Heart right ventricle (tissue), 16 donors: ENCODE results near the gene MPHOSPH9. TPM values are rescaled to one million over a fixed set of nuclear protein-coding genes. Genes with fewer than 3 reads are reported as not detected.

Source experiments
- ATAC-seq, 8 donors: fragments of 200-7000 bp; cut with Tn5 transposase; one replicate each; pipeline ENCODE4 v1.9.1; 2020; ENCODE audit warnings: mild to moderate bottlenecking in 8 of 8, moderate library complexity in 8 of 8, moderate number of reproducible peaks in 1 of 8
- DNase-seq, 2 donors: peaks; one replicate each; pipeline ENCODE4 v3.0.0-alpha.2; 2020
- H3K27ac ChIP-seq, 10 donors: fragments of 200-600 bp; sonication (generic) in 2 of 10; one replicate each; pipeline versions ENCODE4 v1.5.0 to v1.8.0; 2020 to 2022; ENCODE audit warnings: mild to moderate bottlenecking in 3 of 10
- H3K27me3 ChIP-seq, 7 donors: fragments of 200-600 bp; one replicate each; pipeline ENCODE4 v1.8.0; 2021 to 2022; ENCODE audit warnings: mild to moderate bottlenecking in 2 of 7
- H3K36me3 ChIP-seq, 9 donors: fragments of 200-600 bp; sonication (generic) in 1 of 9; one replicate each; pipeline versions ENCODE4 v1.5.0 to v1.8.0; 2020 to 2022; ENCODE audit warnings: mild to moderate bottlenecking in 2 of 9
- H3K4me1 ChIP-seq, 9 donors: fragments of 200-600 bp; sonication (generic) in 1 of 9; one replicate each; pipeline versions ENCODE4 v1.5.0 to v1.8.0; 2020 to 2022; ENCODE audit warnings: mild to moderate bottlenecking in 4 of 9
- H3K4me3 ChIP-seq, 10 donors: fragments of 200-600 bp; sonication (generic) in 2 of 10; one replicate each; pipeline versions ENCODE4 v1.5.0 to v1.8.0; 2020 to 2022; ENCODE audit warnings: mild to moderate bottlenecking in 7 of 10, moderate library complexity in 2 of 10
- H3K9me3 ChIP-seq, 11 donors: fragments of 200-600 bp in 10 of 11; sonication (generic) in 2 of 11; one replicate each; pipeline versions ENCODE4 v1.5.0 to v1.8.0; 2013 to 2022; ENCODE audit warnings: mild to moderate bottlenecking in 2 of 11, control low read depth in 1 of 11, moderate library complexity in 1 of 11
- CTCF ChIP-seq, 9 donors: fragments of 200-600 bp; sonication (generic) in 2 of 9; IDR thresholded peaks; one replicate each; pipeline versions ENCODE4 v1.5.0 to v1.8.0; 2021 to 2022; ENCODE audit warnings: antibody characterized with exemption in 9 of 9, mild to moderate bottlenecking in 5 of 9, moderate library complexity in 1 of 9
- WGBS, 2 donors: extraction: QIAGEN DNeasy Blood & Tissue Kit; methylation state at CpG; one replicate each; pipeline ENCODE4 v1.1.7; 2013; ENCODE audit warnings: inconsistent platforms in 1 of 2; 5-methylcytosine and 5-hydroxymethylcytosine counted together
- intact Hi-C, 10 donors: fragments of 100-400 bp; cut with DNase I; formaldehyde crosslinking; loops; one replicate each; pipeline versions ENCODE4 v1.11.1 to v1.14.2; 2022
- polyA plus RNA-seq, 2 donors: library from polyadenylated mRNA; stranded (reverse); fragments of 200-250 nt; gene quantifications; one replicate each; pipeline ENCODE4 v1.2.3, GENCODE V29; 2013
- total RNA-seq, 10 donors: library from RNA; stranded (reverse); fragmentation: NEBNext Ultra II Directional in 3 of 10; extraction: Animal tissue kit (Norgen Biotek cat#: 25700) in 3 of 10; gene quantifications; one replicate each; pipeline versions ENCODE4 v1.2.1 to v1.2.4, GENCODE V29; 2021 to 2023
- donor health status: Arrhythmogenic right ventricular cardiomyopathy.
- donor health status: ischemic (EF 13 %, LVEDD 7.1; RV severe dilation, severe dysfunction).
- donor health status: healthy with polysubstance abuse.
- donor health status: DM: no; HTN: yes; CAD: no.
- donor health status: DM: no; HTN: no; CAD: no.
- donor health status: ischemic (EF 25% LVEDD 6.9; RV normal size, moderate dysfunction).
- donor health status: ischemic (EF 25% LVEDD 5.7; RV mildly dilated, moderate dysfunction).
- donor health status: healthy.
- donor health status: DM: yes; HTN: yes; CAD: no.
- donor health status: Ischemic cardiomyopathy.
- donor health status: ischemic (EF 35%, LVEDD 5.7; RV mildly dilated, moderate dysfunction).
- donor health status: nonischemic (EF 11% LVEDD 7.7; RV severe dilation, severe dysfunction).
- donor health status: DM: yes; HTN: yes; CAD: no.
- donor health status: PGD.
- donor health status: ischemic (EF 29% LVEDD 5.4; RV normal size, mild dysfunction).
- donor health status: nonischemic (EF 23%, LVEDD 6.1; RV moderate dilation, normal function).

MPHOSPH9 gene
- total and polyA plus RNA-seq, 12 donors = 4.1 to 33.6 (median 25.7) TPM

DNA sequence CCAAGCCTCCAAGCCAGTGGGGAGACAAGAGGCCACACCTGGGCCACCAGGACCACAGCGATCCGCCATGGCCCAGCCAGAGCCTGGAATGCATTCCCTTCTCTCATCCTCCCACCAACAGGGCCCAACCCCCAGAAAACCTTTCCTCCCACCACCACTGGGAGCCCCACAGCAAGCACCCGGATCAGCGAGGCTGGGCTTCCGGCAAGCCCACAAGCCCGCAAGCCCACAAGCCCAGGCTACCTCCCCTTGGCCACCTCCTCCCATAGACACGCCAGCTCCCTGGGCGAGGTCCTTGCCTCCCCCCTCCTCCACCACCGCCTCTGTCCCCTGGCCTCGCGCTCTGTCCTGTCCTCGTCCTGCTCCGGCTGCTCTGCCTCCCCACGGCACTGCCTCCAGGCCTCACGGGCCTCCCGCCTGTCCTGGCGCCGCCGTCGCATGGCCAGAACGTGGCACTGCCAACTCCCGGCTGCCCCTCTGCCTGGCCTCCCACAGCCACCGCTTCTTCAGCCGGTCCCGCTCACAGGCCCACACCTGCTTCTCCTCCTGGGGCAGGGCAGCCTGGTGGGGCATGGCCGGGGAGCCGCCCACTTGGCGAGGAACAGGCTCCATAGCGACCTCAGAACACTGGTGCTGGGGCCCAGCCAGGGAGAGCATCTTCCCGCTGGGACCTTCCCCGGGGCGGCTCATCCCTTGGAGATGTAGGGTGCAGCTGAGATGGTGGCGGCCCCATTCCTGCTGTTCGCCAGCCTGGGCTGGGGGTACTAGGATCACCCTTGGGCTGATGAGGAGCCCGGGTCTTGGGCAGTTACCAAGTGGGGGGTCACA, 33.1 kb upstream of the MPHOSPH9 start:
- ATAC-seq (no peak), DNase-seq (no peak)
- Histone ChIP-seq H3K36me3 (peaks cover 0 to 62% (median 14%) of the 10 kb centered on the region in 9 donors), H3K27ac (no peak overlapping the region), H3K27me3 (no peaks in the 10 kb centered on the region), H3K9me3 (no peaks in the 10 kb centered on the region), H3K4me1 (peaks cover 3 to 37% (median 30%) of the 10 kb centered on the region in 9 donors), H3K4me3 (no peak overlapping the region)
- intact Hi-C loops = loop anchor here in 2 of 10 donors (10.0 kb wide), 2 partner anchors 89 to 329 kb away; no protein-coding TSS in a partner anchor
- TF ChIP-seq CTCF (IDR thresholded peaks at IDR 0.05) = no peak
- WGBS, 2 donors = 89 to 90% methylated on average over 35 of the region's 35 CpGs

DNA sequence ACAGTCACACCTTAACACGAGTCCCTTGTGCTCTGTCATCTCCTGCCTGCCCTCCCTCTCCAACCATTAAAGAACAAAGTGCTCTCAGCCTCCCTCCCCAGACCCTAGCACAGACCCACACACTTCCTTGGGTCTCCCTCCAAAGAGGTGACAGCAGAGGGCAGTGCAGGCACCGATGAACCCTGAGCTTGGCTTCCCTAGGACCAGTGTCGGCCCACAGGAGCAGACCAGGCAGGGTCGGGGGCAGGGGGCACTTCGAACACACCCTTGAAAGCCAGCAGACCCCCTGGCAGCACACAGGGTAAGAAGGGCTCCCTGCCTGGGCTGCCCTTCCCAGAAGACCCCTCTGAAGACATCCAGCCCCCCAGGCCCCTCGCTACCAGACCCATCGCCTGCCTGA, 31.7 kb upstream of the MPHOSPH9 start:
- DNase-seq (no peak), ATAC-seq (no peak)
- H3K36me3 ChIP-seq = peaks cover 0 to 76% (median 20%) of the 10 kb centered on the region in 9 donors
- no peak overlapping the region for H3K27ac ChIP-seq
- peak in 4 of 9 donors; percentile 12 to 40 (median 22) for TF ChIP-seq CTCF (IDR thresholded peaks at IDR 0.05)
- intact Hi-C loops = loop anchor here in 2 of 10 donors (10.0 kb wide), 2 partner anchors 90 to 330 kb away; no protein-coding TSS in a partner anchor
- H3K27me3 ChIP-seq = no peaks in the 10 kb centered on the region
- H3K4me1 ChIP-seq = peaks cover 0 to 26% (median 20%) of the 10 kb centered on the region in 9 donors
- H3K9me3 ChIP-seq = no peaks in the 10 kb centered on the region
- 54 to 55% methylated on average over 7 of the region's 7 CpGs for WGBS, 2 donors
- H3K4me3 ChIP-seq = no peak overlapping the region

DNA sequence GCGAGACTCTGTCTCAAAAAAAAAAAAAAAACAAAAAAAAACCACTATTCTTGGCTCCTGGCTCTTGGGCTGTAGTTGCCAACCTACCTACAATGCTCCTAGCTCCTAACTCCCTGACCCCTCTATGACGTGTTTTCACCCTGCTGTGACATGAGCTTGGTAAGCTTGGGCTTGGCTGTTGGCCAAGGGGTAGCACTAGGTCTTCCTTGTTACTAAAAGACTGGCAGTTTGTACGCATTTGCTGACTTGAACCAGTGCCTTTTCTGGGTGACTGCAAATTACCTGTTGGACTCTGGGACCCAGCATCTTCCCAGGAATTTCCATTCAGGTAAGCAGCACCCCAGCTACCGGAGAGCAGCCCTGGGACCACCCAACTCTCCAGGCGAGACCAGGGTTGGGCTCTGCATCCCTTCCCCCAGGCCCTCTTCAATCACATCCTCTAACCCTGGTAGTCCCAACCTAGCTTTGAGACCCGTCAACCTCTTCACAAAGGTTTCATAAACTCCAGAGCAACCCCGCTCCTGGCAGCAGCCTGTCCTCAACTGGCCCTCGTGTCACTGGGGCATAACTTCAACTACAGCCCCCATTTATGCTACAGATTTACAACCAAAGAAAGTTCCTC, 30.4 kb upstream of the MPHOSPH9 start:
- intact Hi-C loops = loop anchor here in 2 of 10 donors (10.0 kb wide), 2 partner anchors 91 to 331 kb away; no protein-coding TSS in a partner anchor
- no peak for TF ChIP-seq CTCF (IDR thresholded peaks at IDR 0.05)
- peaks cover 0 to 90% (median 27%) of the 10 kb centered on the region in 9 donors for H3K36me3 ChIP-seq

GRCh38 chr12:123261196-123261595, 28.3 kb upstream of the MPHOSPH9 start:
- Histone ChIP-seq H3K4me3 (no peak overlapping the region), H3K27ac (no peak overlapping the region), H3K9me3 (no peaks in the 10 kb centered on the region), H3K36me3 (peaks cover 0 to 100% (median 39%) of the 10 kb centered on the region in 9 donors), H3K4me1 (peaks cover 0 to 4% (median 0%) of the 10 kb centered on the region in 9 donors), H3K27me3 (no peaks in the 10 kb centered on the region)
- WGBS, 2 donors = 93% methylated on average over 4 of the region's 4 CpGs
- no peak for DNase-seq
- TF ChIP-seq CTCF (IDR thresholded peaks at IDR 0.05) = no peak
- intact Hi-C loops = loop anchor here in 2 of 10 donors (10.0 kb wide), 2 partner anchors 94 to 334 kb away; no protein-coding TSS in a partner anchor
- no peak for ATAC-seq

More for the DNA sequence above, 30.4 kb upstream of the MPHOSPH9 start:
- no peak overlapping the region for H3K27ac ChIP-seq
- no peaks in the 10 kb centered on the region for H3K9me3 ChIP-seq
- H3K27me3 ChIP-seq = no peaks in the 10 kb centered on the region
- ATAC-seq (no peak), DNase-seq (no peak)
- no peak overlapping the region for H3K4me3 ChIP-seq
- peaks cover 0 to 12% (median 6%) of the 10 kb centered on the region in 9 donors for H3K4me1 ChIP-seq
- WGBS, 2 donors = 87% methylated on average over 7 to 8 of the region's 8 CpGs
